ENCODE data around the gene ROCK2.

ROCK2 gene

GRCh38 chr2:11161747-11162146 lies 182.7 kb downstream of the ROCK2 start:
- Mint-ChIP-seq H3K4me1 (peaks cover 24% of the 10 kb centered on the region), H3K27me3 (ENCODE audit: low read depth, poor library complexity) (peaks cover 9% of the 10 kb centered on the region), H3K36me3 (ENCODE audit: low read depth) (no peaks in the 10 kb centered on the region), H3K27ac (no peak overlapping the region), H3K4me3 (no peak overlapping the region), H3K9me3 (no peaks in the 10 kb centered on the region)
- no peak for TF ChIP-seq CTCF (IDR thresholded peaks at IDR 0.05)
- no peak for DNase-seq

- no peak for DNase-seq
- H3K9me3 Mint-ChIP-seq, result no peaks in the 10 kb centered on the region
- no peak overlapping the region for H3K27ac Mint-ChIP-seq
- peaks cover 16% of the 10 kb centered on the region for H3K27me3 Mint-ChIP-seq (ENCODE audit: low read depth, poor library complexity)
- H3K4me3 Mint-ChIP-seq, result no peak overlapping the region
- H3K4me1 Mint-ChIP-seq, result peaks cover 24% of the 10 kb centered on the region
- no peaks in the 10 kb centered on the region for H3K36me3 Mint-ChIP-seq (ENCODE audit: low read depth)
- no peak for TF ChIP-seq CTCF (IDR thresholded peaks at IDR 0.05)
Measured at GRCh38 chr2:11160731-11161455, 183.5 kb downstream of the ROCK2 start.

- no peaks in the 10 kb centered on the region for H3K9me3 Mint-ChIP-seq
- H3K36me3 Mint-ChIP-seq (ENCODE audit: low read depth), result no peaks in the 10 kb centered on the region
- H3K27ac Mint-ChIP-seq, result no peak overlapping the region
- DNase-seq, result no peak
- no peak overlapping the region for H3K4me3 Mint-ChIP-seq
- peaks cover 24% of the 10 kb centered on the region for H3K4me1 Mint-ChIP-seq
- H3K27me3 Mint-ChIP-seq (ENCODE audit: low read depth, poor library complexity), result peaks cover 18% of the 10 kb centered on the region
- TF ChIP-seq CTCF (IDR thresholded peaks at IDR 0.05), result no peak
Measured at GRCh38 chr2:11160256-11160655, 184.2 kb downstream of the ROCK2 start.

- no peak for TF ChIP-seq CTCF (IDR thresholded peaks at IDR 0.05)
- Mint-ChIP-seq H3K9me3 (no peaks in the 10 kb centered on the region), H3K27ac (no peak overlapping the region), H3K4me3 (no peak overlapping the region), H3K4me1 (peaks cover 24% of the 10 kb centered on the region), H3K27me3 (ENCODE audit: low read depth, poor library complexity) (peaks cover 19% of the 10 kb centered on the region), H3K36me3 (ENCODE audit: low read depth) (no peaks in the 10 kb centered on the region)
- no peak for DNase-seq
Measured at GRCh38 chr2:11159574-11160170, 184.8 kb downstream of the ROCK2 start.

GRCh38 chr2:11158916-11159573 lies 185.4 kb downstream of the ROCK2 start:
- no peak for TF ChIP-seq CTCF (IDR thresholded peaks at IDR 0.05)
- Mint-ChIP-seq H3K4me1 (peaks cover 28% of the 10 kb centered on the region), H3K27me3 (ENCODE audit: low read depth, poor library complexity) (peaks cover 25% of the 10 kb centered on the region), H3K9me3 (no peaks in the 10 kb centered on the region), H3K4me3 (no peak overlapping the region), H3K36me3 (ENCODE audit: low read depth) (no peaks in the 10 kb centered on the region), H3K27ac (no peak overlapping the region)
- DNase-seq, result peak; percentile 39

All from nephron progenitor cell (in vitro differentiated cells).